ENCODE results near the gene UNKL.
"Not testable (repeated sequence)": the region's sequence is repeated elsewhere in the genome, so short reads cannot be mapped to it uniquely, and the experiment has no call there.

DNA sequence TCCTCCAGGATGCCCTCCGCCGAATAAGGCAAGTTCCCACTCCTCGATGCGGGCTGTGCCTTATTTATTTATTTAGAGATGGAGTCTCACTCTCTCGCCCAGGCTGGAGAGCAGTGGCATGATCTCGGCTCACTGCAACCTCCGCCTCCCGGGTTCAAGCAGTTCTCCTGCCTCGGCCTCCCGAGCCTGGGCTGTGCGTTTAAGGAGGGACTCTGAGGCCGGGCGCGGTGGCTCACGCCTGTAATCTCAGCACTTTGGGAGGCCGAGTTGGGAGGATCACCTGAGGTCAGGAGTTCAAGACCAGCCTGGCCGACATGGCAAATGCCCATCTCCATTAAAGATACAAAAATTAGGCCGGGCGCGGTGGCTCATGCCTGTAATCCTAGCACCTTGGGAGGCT is 86.4 kb downstream of the UNKL start:
- TF ChIP-seq, protein P1, sequence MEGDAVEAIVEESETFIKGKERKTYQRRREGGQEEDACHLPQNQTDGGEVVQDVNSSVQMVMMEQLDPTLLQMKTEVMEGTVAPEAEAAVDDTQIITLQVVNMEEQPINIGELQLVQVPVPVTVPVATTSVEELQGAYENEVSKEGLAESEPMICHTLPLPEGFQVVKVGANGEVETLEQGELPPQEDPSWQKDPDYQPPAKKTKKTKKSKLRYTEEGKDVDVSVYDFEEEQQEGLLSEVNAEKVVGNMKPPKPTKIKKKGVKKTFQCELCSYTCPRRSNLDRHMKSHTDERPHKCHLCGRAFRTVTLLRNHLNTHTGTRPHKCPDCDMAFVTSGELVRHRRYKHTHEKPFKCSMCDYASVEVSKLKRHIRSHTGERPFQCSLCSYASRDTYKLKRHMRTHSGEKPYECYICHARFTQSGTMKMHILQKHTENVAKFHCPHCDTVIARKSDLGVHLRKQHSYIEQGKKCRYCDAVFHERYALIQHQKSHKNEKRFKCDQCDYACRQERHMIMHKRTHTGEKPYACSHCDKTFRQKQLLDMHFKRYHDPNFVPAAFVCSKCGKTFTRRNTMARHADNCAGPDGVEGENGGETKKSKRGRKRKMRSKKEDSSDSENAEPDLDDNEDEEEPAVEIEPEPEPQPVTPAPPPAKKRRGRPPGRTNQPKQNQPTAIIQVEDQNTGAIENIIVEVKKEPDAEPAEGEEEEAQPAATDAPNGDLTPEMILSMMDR (conservative IDR thresholded peaks at IDR 0.05): not testable (repeated sequence)
- TF ChIP-seq EZH2 (IDR thresholded peaks at IDR 0.05; ENCODE audit: low read depth): not testable (repeated sequence)

Measured in PC-9 (cell line).